Inflammatory macrophage treated with lipopolysaccharide for 1 hour (primary cell): Measurements from ENCODE around the gene EFCAB6.
A peak's percentile ranks its signal among the peaks of the same experiment; 100 is the strongest.

Source experiments
- DNase-seq, 2 donors: peaks; one replicate each; pipeline ENCODE4 v3.0.0-alpha.2; 2020 to 2022

EFCAB6 gene

DNA sequence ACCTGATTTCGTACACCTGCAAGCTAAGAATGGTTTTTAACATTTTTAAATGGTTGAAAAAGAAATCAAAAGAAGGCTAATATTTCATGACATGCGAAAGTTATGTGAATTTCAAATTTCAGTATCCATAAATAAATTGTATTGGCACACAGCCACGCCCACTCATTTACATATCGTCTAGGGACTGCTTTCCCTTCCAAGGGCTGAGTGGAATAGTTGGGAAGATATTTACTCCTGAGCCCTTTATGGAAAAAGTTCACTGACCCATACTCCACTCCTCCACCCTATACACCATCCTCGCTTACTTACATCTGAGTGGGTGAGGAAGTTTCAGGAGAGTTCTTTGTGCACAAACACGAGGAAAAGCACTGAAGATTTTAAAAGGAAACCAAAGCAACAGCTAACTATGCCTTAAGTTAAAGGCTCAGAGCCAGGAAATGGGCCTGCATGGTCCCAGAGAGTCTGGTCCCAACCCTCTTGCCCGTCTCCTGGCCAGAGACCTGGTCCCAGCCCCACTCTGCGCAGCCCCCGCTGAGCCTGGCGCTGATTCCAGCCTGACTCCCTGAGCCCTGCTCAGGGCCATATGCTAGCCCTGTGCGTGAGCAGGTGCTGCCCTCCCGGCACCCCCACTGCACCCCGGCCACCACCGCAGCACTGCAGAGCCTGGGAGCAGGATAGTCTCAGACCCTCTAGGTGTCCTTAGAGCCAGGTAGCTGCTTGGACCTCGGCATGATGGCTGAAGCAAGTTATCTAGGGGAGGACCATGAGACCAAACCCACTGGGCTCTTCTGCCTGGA, 69.8 kb downstream of the EFCAB6 start:
- no peak for DNase-seq

DNA sequence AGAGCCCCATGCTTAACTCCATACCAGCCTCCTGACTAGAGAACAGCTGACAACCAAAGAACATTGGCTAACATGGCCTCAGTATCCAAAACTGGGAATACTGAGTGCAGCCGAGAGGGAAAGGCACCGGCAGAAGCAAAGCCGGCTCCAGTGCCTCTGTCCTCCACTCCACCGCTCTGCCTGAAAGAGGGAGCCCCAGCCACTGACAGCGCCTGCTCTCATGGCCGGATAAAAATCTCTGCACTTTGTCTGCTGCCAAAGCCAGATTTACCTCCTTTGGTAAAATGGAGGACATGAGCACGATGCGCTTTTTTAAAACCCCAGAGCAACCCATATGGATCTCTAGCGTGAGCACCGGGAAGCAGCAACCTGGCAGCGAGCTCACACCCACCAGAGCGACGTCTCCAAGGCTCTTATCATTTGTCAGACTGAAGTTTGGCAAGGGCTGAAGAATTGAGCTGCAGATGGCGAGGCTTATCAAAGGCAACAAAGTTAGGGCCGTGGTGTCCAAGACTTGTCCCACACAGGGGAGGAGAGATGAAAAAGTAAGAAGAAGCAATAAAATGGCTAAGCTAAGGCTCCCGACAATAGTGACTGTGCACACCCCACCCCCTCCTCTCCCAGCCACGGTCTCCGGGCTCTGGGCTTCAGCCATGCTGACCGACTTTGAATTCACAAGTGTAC, 71.4 kb downstream of the EFCAB6 start:
- no peak for DNase-seq

GRCh38 chr22:43739851-43740379, 72.2 kb downstream of the EFCAB6 start:
- DNase-seq: no peak

DNA sequence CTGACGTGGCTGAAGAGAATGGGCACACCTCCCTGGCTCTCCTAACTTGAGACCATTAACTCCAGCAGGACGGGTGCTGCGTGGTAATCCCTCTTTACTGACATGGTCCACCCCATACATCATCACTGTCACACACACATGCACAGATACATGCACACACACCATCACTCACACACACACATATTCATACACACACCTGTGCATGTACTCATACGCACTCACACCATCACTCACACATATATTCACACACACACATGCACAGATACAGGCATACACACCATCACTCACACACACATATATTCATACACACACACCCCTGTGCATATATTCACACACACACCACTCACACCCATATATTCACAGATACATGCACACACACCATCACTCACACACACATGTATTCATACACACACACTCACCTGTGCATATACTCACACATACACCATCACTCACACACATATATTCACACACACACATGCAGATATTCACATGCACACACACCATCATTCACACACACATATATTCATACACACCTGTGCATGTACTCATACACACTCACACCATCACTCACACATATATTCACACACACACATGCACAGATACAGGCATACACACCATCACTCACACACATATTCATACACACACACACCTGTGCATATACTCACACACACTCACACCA, 74.8 kb downstream of the EFCAB6 start:
- no peak for DNase-seq

GRCh38 chr22:43736651-43737050, 75.5 kb downstream of the EFCAB6 start:
- no peak for DNase-seq

DNA sequence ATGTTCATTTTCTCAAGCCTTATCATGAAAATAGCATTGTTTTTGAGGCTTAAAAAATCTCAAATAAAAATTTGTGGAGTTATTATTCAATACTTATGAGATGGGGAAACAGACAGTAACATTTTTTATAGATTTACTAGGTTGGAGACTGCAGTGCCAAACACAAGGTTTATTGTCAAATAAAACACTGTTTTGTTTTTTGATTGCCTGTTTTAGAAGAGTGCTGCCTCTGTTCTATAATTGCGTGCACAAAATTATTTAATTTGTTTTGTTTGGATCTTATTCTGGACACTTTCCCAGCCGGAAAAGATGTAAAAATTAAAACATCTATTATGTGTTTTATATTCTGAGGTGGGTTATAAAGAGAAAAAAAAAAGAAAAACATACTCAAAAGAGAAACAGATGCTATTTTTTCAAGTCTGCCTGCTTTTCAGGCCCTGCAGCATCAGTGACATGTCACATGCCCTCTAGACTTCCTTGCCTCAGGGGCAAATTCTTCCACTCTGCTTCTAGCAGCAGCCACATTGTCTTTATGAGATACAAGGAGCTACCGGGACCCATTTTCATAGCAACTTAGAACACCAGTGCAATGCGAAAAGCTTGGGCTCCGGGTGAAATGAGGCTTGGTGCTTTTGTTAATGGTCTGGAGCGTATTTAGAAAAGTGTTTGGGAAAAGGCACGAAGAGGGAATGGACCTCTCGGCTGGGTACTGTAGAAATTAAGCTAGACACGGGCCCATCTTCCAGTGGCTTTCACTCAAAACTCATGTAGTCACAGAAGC, 77.5 kb downstream of the EFCAB6 start:
- DNase-seq: no peak

- DNase-seq: no peak
Measured at GRCh38 chr22:43733138-43733537, 79.0 kb downstream of the EFCAB6 start.

GRCh38 chr22:43731988-43732387, 80.1 kb downstream of the EFCAB6 start:
- DNase-seq: no peak

GRCh38 chr22:43726964-43727543, 85.1 kb downstream of the EFCAB6 start:
- no peak for DNase-seq

DNA sequence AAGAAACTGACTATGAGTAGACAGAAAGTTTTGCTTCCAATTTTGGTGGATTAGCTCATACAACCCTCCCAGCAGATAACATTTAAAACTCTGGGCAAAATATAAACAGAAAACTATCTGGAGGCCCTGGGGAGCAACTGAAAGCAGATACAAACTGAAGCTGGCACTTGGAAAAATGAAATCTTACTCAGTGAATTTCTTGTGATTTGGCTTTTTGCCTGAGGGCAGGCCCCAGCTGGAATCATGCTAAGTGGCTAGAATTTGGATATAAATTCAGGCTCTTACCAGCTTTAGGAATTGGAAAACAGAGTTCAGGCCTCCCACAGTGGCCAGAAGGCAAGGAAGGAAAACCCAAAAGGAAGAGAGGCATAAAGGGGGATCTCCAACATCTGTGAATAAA, 85.8 kb downstream of the EFCAB6 start:
- DNase-seq: no peak

DNA sequence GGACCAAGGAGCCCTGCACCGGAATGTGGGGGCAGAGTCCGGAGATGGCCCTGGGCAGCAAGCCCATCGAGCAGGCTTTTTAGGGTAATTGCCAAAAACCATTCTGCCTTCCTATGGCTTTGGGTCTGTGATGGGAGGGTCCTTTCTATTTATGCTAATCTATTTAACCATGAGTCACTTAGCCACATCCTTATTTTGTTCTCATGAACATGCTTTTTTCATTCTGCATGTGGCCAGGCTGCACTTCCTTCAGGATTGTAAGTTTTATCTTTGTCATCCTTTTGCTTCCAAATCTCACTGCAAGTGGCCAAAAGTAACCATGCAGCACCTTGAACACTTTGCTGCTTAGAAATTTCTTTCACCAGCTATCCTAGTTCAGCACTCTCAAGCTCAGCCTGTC, 88.3 kb downstream of the EFCAB6 start:
- peak in 1 of 2 donors; percentile 1 for DNase-seq

- no peak for DNase-seq
Measured at GRCh38 chr22:43722444-43722843, 89.7 kb downstream of the EFCAB6 start.

- DNase-seq: peak in 1 of 2 donors; percentile 41
Measured at GRCh38 chr22:43720716-43721115, 91.4 kb downstream of the EFCAB6 start.

DNA sequence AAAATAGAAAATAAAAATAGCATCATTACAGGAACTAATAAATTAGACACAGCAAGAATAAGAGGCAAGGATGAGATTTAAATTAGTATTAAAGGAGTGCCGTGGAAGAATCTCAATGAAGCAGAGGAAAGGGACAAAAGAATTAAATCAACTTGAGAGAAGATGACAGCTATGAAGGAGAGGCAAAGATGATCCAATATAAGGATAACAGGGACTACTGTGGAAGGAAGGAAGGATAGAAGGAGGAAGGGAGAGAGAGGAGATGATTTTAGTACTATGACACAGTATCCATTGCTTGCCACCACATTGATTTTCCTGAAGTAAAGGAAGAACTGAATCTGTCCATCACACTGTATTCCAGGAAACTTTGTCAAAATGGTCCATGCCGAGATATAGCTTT, 98.0 kb downstream of the EFCAB6 start:
- DNase-seq: no peak

GRCh38 chr22:43711681-43712080, 100.4 kb downstream of the EFCAB6 start:
- no peak for DNase-seq

DNA sequence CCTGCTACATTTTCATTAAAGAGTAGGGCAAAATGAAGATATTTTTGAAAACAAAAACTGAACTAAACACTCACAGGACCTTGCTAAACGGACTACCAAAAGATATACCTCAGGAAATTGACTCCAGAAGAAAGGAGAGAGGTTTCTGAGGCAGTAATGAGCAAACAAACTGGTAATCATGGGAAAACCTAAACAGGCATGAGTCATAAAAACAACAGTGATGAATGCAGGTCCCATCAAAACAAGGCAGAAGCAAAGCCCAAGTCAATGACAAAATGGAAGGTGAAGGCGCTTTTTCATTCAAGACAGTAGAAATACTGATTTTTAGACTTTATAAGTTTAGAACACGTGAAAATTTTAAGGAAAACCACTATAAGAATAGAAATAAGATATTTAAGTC, 104.5 kb downstream of the EFCAB6 start:
- DNase-seq: no peak

DNA sequence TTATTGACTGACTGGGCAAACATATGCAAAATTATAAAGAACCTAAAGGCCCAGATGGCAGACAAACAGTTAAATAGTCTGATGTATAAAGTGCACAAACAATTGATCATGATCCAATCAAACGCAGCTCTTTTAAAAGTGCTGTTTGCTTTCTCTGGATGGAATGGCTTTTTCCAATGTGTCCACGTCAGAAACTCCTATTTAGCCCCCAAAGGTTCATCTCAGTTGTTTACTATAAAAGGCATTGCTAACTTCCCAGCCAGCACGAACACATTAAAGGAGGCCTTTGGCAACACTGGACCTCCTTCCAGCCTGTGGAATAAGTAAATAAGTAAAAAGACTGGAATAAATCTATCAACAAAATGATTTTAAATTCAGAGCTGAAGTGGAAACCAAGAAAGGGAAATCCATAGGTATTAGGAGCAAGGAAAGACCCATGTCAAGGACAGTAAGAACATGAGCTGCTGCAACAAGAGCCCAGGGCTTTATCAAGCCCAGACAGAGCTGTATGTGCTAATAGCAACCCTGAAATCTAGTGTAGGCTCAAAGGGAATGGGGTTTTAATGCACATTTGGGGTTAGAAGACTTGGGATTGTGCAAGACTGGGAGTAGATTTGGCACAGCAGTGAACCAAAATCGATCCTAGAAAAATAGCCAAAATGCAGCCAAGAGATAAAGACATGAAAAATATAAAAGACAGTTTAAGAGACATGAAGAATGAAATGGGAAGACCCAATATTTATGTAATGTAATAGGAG, 105.4 kb downstream of the EFCAB6 start:
- no peak for DNase-seq

- DNase-seq: no peak
Measured at GRCh38 chr22:43706151-43706550, 106.0 kb downstream of the EFCAB6 start.

DNA sequence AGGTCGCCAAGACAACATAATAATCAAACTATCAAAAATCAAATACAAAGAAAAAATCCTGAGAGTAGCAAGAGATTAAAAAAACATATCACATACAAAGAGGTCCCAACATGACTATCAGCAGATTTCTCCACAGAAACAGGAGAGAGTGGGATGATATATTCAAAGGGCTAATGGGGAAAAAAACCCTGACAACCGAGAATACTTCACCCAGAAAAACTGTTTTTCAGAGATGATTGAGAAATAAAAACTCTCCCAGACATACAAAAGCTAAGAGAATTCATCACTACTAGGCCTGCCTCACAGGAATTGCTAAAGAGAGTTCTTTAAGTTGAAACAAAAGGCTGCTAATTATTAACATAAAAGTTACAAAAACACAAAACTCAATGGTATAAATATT, 108.1 kb downstream of the EFCAB6 start:
- no peak for DNase-seq

- DNase-seq: no peak
Measured at GRCh38 chr22:43698403-43698802, 113.7 kb downstream of the EFCAB6 start.

DNA sequence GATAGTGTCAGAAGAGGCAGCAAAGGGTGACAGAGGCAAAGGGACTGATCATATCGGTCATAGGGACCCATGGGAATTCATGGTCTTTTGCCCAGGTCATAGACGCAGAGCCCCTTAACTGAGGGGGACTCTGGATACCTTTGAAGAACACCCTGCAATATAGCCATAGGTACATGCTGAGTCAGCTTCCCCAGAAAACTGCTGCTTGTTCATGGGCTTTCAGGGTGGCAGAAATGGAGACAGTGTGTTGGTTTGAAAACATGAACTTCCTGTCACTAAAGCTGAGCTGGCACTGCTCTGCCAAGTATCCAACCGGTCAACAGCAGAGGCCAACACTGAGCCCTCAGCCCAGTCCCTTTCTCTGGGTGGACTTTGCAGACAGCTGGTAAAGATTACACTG, 114.2 kb downstream of the EFCAB6 start:
- no peak for DNase-seq

DNA sequence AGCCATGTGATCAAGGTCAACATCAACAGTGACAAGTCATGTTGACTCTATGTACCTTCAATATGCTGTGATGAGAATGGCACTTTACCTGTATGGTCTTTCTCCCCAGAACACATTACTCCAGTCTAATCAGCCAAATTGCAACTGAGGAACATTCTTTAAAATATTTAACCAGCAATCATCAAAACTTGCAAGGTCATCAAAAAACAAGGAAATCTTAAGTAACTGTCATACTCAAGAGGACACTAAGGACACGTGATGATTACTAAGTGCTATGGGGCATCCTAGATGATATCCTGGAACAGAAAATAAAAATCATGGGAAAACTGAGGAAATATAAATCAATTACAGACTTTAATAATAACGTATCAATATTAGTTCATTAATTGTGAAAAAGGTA, 118.9 kb downstream of the EFCAB6 start:
- no peak for DNase-seq
